Activated naive CD8-positive, alpha-beta T cell treated with anti-CD3 and anti-CD28 coated beads, Interleukin-2, amount 50 U/mL, for 16 hours (primary cell): Measurements from ENCODE around the gene SLC39A13.

ENCODE experiments used
- DNase-seq: peaks from one replicate; pipeline ENCODE4 v3.0.0-alpha.2; 2020; ENCODE audit warnings: low read depth, low spot score

Gene SLC39A13

DNA sequence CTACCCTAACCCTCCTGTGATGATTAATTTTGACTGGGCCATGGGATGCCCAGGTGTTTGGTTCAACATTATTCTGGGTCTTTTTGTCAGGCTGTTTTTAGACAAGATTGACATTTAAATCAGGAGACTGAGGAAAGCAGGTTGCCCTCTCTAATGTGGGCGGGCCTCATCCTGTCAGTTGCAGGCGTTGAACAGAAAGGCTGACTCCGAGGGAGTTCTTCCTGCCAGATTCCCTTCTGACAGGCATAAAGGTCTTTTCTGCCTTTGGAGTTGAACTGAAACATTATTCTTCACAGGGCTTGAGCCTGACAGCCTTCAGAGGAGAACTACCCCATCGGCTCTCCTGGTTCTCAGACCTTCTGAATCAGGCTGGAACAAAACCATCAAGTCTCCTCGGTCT lies 22.1 kb downstream of the SLC39A13 start:
- DNase-seq = no peak

- DNase-seq = no peak
Observed at GRCh38 chr11:47431356-47432083, 23.1 kb downstream of the SLC39A13 start.

DNA sequence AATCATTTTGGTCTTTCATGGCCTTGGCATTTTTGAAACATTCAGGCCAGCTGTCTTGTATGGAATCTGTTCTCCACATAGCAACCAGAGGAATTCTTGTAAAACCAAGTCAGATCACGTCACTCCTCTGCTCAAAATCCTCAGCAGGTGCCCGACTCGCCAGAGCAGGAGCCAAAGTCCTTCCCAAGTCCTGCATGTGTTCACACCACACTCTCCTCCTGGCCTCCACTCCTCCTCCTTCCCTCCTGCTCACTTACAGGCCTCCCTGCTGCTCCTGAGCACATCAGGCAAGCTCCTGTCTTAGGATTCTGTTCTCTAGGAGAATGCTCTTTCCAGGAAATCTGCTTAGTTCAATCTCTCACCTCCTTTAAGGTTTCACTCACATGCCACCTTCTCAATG lies 24.8 kb downstream of the SLC39A13 start:
- DNase-seq = no peak

DNA sequence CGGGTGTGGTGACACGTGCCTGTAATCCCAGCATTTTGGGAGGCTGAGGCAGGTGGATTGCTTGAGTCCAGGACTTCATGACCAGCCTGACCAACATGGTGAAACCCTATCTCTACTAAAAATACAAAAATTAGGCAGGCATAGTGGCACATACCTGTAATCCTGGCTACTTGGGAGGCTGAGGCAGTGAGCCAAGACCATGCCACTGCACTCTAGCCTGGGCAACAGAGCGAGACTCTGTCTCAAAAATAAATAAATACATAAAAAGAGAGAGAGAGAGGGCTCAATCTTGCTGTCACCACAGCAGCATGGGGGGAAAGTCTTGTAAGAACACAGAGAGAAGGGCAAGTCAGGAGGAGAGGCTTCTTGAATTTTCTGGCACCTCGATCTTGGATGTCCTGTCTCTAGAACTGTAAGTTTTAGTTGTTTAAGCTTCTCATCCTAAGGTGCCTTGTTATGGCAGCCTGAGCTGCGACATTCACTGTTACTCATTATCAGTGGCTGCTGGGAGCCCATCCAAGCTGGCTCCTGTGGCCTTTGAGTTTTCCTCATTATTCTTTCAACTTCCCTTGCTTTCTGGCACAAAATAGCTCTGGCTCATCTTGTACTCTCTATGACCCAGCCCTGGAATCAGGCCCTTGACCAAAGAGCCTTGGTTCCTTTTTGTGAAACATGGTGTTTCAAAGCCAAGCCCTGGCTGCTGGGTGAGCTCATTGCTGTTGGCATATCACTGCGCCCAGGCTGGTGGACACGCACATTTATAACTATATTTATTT lies 25.8 kb downstream of the SLC39A13 start:
- no peak for DNase-seq

- DNase-seq = no peak
Observed at GRCh38 chr11:47435687-47436086, 27.3 kb downstream of the SLC39A13 start.

DNA sequence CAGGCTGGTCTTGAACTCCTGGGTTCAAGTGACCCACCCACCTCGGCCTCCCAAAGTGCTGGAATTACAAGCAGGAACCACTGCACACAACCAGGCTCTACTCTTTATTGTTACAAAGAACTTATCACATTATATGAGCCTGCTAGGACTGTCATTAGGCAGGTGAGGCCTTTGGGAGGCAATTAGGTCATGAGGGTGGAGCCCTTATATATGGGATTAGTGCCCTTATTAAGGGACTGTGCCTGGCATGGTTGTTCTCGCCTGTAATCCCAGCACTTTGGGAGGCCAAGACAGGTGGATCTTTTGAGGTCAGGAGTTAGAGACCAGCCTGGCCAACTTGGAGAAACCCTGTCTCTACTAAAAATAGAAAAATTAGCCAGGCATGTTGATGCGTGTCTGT lies 28.3 kb downstream of the SLC39A13 start:
- DNase-seq = no peak

- no peak for DNase-seq
Observed at GRCh38 chr11:47437218-47437745, 28.9 kb downstream of the SLC39A13 start.

GRCh38 chr11:47437746-47438418 lies 29.5 kb downstream of the SLC39A13 start:
- no peak for DNase-seq

GRCh38 chr11:47438721-47439120 lies 30.3 kb downstream of the SLC39A13 start:
- DNase-seq = no peak

- no peak for DNase-seq
Observed at GRCh38 chr11:47440054-47440476, 31.7 kb downstream of the SLC39A13 start.

DNA sequence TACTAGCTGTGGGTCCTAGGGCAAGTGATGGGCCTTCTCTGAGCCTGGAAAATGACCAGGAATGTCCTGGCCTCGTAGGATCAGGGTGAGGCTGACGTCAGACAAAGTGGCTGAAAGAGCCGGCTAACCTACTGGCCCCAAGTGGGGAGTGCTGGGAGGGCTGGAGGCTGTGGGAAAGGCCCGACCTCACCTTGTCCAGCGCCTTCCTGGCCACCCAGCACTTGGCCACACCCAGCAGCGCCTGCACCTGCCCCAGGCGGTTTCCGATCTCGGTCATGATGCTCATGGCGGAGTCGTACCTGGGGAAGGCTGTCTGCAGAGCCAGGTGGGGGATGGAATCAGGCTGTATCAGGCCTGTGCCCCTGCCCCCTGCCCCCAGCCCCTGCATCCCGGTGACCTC lies 33.0 kb downstream of the SLC39A13 start:
- no peak for DNase-seq

- no peak for DNase-seq
Observed at GRCh38 chr11:47442514-47442913, 34.1 kb downstream of the SLC39A13 start.

- DNase-seq = no peak
Observed at GRCh38 chr11:47443028-47443700, 34.8 kb downstream of the SLC39A13 start.

GRCh38 chr11:47443817-47444216 lies 35.4 kb downstream of the SLC39A13 start:
- DNase-seq = no peak

- no peak for DNase-seq
Observed at GRCh38 chr11:47445840-47446239, 37.5 kb downstream of the SLC39A13 start.

DNA sequence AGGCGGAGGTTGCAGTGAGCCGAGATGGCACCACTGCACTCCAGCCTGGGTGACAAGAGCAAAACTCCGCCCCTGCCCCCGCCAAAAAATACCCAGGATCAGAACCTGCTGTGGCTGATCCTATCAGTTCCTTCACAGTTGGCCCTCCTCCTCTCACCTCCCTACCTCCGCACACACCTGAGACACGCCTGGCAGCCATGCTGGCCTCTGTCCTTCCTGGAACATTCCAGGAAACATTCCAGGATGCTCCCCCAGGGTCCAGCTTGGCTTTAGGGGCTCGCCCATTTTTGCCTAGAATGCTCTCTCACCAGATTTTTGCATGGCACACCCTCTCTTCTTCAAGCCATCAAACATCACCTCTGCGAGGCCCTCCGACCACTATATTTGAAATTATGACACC lies 38.4 kb downstream of the SLC39A13 start:
- DNase-seq = no peak

DNA sequence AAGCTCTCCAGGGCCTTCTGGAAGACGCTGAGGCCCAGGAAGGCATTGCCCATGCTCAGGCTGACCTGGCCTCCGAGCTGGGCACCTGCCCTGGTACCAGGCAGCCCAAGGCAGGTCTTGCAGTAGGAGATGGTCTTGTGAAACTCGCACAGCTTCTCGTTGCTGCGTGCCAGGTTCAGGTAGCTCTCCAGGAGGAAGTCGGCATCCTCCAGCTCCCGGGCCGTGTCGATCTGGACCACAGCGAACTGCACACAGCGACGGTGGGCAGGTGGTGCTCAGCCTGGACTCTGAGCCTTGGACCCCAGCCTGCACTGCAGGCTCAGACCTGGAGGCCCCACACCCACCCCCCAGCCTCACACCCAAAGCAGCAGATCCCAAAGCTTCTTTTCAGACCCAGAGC lies 39.5 kb downstream of the SLC39A13 start:
- no peak for DNase-seq

DNA sequence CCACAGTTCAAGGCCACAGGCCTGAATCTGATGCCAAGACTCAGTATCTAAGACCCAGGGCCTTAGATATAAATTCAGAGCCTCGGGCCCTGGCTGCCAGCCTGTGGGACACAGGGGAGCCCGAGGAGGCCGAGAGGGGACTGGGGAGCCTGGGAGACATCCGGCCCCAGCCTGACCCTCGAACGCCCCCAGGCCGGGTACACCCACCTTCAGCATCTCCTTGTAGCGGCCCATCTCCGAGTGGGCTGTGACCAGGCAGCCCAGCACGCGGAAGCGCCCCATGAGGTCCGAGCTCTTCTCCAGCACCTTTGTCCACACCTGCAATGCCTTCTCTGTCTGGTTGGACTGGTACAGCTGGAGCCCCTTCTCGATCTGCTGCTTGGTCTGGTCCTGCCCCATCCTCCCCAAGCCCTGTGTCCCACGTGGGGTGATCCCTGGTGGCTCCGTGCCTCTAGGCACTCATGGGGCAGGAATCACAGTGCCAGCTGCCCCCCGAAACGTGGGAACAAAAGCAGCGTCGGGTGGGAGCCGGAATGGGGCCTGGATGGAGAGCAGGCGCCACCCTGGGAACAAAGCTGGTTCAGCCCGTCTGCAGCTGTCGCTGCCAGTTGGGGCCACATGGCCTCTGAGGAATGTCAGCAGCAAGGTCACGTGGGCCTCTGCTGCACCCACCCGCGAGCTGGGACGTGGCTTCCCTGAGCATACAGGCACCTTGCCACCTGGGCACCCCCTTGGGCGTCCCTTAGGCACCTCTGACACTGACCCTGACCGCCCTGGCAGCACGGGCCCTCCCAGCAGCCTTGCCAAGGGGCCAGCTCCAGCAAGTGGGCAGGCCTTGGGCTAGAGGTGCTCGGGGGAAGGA lies 40.4 kb downstream of the SLC39A13 start, which contains the start of gene RAPSN:
TSS of gene RAPSN (minus strand) at position 571 of the 862 bp plus-strand sequence. CDS start at position 399, 172 bp downstream.
- DNase-seq = no peak

DNA sequence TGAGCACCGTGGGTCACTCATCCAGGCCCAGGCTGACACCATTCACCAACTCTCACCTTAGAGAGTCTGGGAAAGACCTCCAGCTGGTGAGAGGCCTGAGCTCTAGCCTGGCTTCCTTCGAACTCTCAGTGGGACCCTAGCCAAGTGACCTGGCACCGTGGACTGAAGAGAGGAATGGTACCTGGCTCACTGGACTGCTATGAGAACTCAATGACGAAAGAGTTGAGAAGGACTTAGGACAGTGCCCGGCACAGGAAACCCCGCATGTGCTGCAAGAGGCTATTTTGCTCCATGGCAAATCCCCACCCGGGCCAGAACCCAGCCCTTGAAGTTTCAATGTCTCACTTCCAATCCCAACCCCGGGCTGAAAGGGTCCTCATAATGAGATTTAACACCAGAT lies 41.2 kb downstream of the SLC39A13 start:
- no peak for DNase-seq

DNA sequence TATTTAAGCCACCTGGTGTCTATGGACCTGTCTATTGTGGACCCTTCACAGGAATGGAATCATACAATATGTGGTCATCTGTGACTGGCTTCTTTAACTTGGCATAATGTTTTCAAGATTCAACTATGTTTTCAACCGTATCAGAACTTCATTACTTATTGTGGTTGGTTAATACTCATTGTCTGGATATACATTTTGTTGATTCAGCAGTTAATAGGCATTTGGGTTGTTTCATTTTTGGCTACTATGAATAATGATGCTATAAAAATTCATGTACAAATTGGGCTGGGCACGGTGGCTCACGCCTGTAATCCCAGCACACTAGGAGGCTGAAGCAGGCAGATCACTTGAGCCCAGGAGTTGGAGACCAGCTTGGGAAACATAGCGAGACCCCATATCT lies 43.0 kb downstream of the SLC39A13 start:
- no peak for DNase-seq

DNA sequence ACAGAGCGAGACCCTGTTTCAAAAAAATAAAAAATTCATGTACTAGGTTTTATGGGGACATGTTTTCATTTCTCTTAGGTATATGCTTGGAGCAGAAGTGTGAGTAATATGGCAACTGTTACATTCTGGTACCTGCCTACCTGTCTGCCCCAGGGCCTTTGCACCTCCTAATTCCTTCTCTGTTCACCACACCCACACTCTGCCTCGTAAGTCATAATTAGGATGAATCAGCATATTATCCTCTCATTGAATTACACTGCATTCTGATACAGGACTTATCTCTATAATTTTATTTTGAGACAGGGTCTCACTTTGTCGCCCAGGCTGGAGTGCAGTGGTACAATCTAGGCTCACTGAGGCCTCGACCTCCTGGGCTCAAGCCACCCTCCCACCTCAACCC lies 43.6 kb downstream of the SLC39A13 start:
- DNase-seq = no peak
